Measurements from ENCODE around the gene CUTA. TPM values are rescaled to one million over a fixed set of nuclear protein-coding genes. Genes with fewer than 3 reads are reported as not detected.

CUTA gene
- total RNA-seq (2022), result 212 and 231 TPM in 2 replicates
- percentile 87 among the genes with signal in this experiment for Bru-seq, nascent RNA
- percentile 97 among the genes with signal in this experiment for BruChase-seq, experiment 1, labeled RNA remaining after a 6-hour chase
- BruChase-seq, experiment 2, labeled RNA remaining after a 2-hour chase, result percentile 92 among the genes with signal in this experiment
- long read RNA-seq, transcript CUTA-214 (6 exons, 661 nt), result minor isoform, 45 of 197 reads
- long read RNA-seq, transcript CUTA-210 (6 exons, 769 nt), result minor isoform, 40 of 197 reads
- long read RNA-seq, transcript CUTA-203 (6 exons, 937 nt), result major isoform, 62 of 197 reads
- long read RNA-seq, transcript CUTA-205 (5 exons, 1,054 nt), result minor isoform, 38 of 197 reads
- long read RNA-seq, partial matches to known transcripts, result 0 of 197 reads
- long read RNA-seq, other reads (novel, unspliced or antisense), result 10 of 197 reads

GRCh38 chr6:33417903-33418689 lies at the start of gene CUTA:
CUTA (minus strand) TSS chr6:33418107; CDS start chr6:33418000, 107 bp downstream.
- peak within 1 kb of the TSS; percentile 94 for H3K4me3 Mint-ChIP-seq (ENCODE audit: unreplicated experiment)
- intact Hi-C loops (cut with micrococcal nuclease), result loop anchor here (1.0 to 2.0 kb wide), 2 partner anchors 27 to 153 kb away; partner anchors contain the start of gene KIFC1
- no peaks in the 10 kb centered on the region for H3K27me3 Mint-ChIP-seq (ENCODE audit: insufficient read depth, unreplicated experiment)
- TF ChIP-seq CTCF (IDR thresholded peaks at IDR 0.05; ENCODE audit: unreplicated experiment), result peak; percentile 34
- ChIA-PET POLR2A (interaction anchor here (0.6 to 3.4 kb wide), 21 partner anchors 8 to 446 kb away, joined by 3 to 23 read pairs (median 6); partner anchors contain the start of genes BAK1, HLA-DPB1, ITPR3 and KIFC1), CTCF (interaction anchor here (0.6 to 1.2 kb wide), 5 partner anchors 8 to 119 kb away, joined by 3 to 4 read pairs (median 3); no protein-coding TSS in a partner anchor)
- peaks cover 32% of the 10 kb centered on the region for H3K4me1 Mint-ChIP-seq (ENCODE audit: insufficient read depth, unreplicated experiment)
- peak within 1 kb of the TSS; percentile 98 for H3K27ac Mint-ChIP-seq (ENCODE audit: low read depth, unreplicated experiment)
- no TSS peak for BruUV-seq (replicated peaks)
- H3K9me3 Mint-ChIP-seq (ENCODE audit: unreplicated experiment), result no peaks in the 10 kb centered on the region
- DNase-seq (ENCODE audit: unreplicated experiment), result peak; percentile 99
- H3K36me3 Mint-ChIP-seq (ENCODE audit: insufficient read depth, unreplicated experiment), result peaks cover 33% of the 10 kb centered on the region

GRCh38 chr6:33467091-33467490 lies 49.2 kb upstream of the CUTA start:
- Mint-ChIP-seq H3K4me1 (ENCODE audit: insufficient read depth, unreplicated experiment) (no peaks in the 10 kb centered on the region), H3K27ac (ENCODE audit: low read depth, unreplicated experiment) (no peak overlapping the region), H3K27me3 (ENCODE audit: insufficient read depth, unreplicated experiment) (no peaks in the 10 kb centered on the region), H3K4me3 (ENCODE audit: unreplicated experiment) (no peak overlapping the region), H3K36me3 (ENCODE audit: insufficient read depth, unreplicated experiment) (no peaks in the 10 kb centered on the region), H3K9me3 (ENCODE audit: unreplicated experiment) (no peaks in the 10 kb centered on the region)
- no peak for DNase-seq (ENCODE audit: unreplicated experiment)
- ChIA-PET POLR2A (no interaction called here), CTCF (no interaction called here)
- BruUV-seq (replicated peaks), result no TSS peak
- TF ChIP-seq CTCF (IDR thresholded peaks at IDR 0.05; ENCODE audit: unreplicated experiment), result no peak
- intact Hi-C loops (cut with micrococcal nuclease), result no loop called here

GRCh38 chr6:33466075-33466735 lies 48.3 kb upstream of the CUTA start:
- Mint-ChIP-seq H3K4me1 (ENCODE audit: insufficient read depth, unreplicated experiment) (no peaks in the 10 kb centered on the region), H3K4me3 (ENCODE audit: unreplicated experiment) (no peak overlapping the region), H3K36me3 (ENCODE audit: insufficient read depth, unreplicated experiment) (no peaks in the 10 kb centered on the region), H3K27ac (ENCODE audit: low read depth, unreplicated experiment) (no peak overlapping the region), H3K9me3 (ENCODE audit: unreplicated experiment) (no peaks in the 10 kb centered on the region), H3K27me3 (ENCODE audit: insufficient read depth, unreplicated experiment) (no peaks in the 10 kb centered on the region)
- BruUV-seq (replicated peaks), result no TSS peak
- ChIA-PET POLR2A (no interaction called here), CTCF (no interaction called here)
- TF ChIP-seq CTCF (IDR thresholded peaks at IDR 0.05; ENCODE audit: unreplicated experiment), result no peak
- intact Hi-C loops (cut with micrococcal nuclease), result no loop called here
- DNase-seq (ENCODE audit: unreplicated experiment), result no peak

Measured in MCF 10A (cell line).